ENCODE results near the gene VKORC1.

DNA sequence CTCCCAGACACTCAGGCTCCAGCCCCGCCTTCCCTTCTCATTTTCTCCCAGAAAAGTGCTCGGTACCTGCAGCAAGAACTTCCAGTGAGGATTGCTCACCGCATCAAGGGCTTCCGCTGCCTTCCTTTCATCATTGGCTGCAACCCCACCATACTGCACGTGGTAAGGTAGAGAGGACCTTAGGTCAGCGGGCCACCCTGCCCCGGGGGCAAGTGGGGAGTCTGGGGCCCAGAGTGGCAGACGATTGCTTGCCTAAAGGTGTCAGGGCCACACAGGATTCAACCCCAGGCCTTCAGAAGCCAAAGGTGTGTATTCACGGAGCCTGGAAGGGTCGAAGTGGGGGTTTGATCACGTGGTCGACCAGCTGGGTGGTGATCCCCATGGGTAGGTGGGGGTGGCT is 15.0 kb upstream of the VKORC1 start:
- no peak for TF ChIP-seq POLR2A (IDR thresholded peaks at IDR 0.05; ENCODE audit: low read depth, low read length)
- TF ChIP-seq POLR2AphosphoS5 (IDR thresholded peaks at IDR 0.05; ENCODE audit: low read depth, low read length), result no peak

Measured in GM12892 (cell line).